ENCODE results near the gene ETV4. TPM values are rescaled to one million over a fixed set of nuclear protein-coding genes. Genes with fewer than 3 reads are reported as not detected.
A peak's percentile ranks its signal among the peaks of the same experiment; 100 is the strongest.

ETV4 gene
- total and polyA plus RNA-seq, 2 of the 13 experiments (the other 11 are each of a cell fraction or from before 2014, with no cell fraction given) = 128 to 330 TPM

GRCh38 chr17:43562679-43563599 lies 16.8 kb upstream of the ETV4 start (continued):
- TF ChIP-seq DZIP1 (CRISPR knock-in tag; IDR thresholded peaks at IDR 0.05) = no peak
- TF ChIP-seq DRAP1 (CRISPR knock-in tag; IDR thresholded peaks at IDR 0.05) = peak; percentile 34; the same call in 1 of the 2 replicates
- no peak for TF ChIP-seq DR1 (CRISPR knock-in tag; IDR thresholded peaks at IDR 0.05)
- TF ChIP-seq ZFP37 (CRISPR knock-in tag; IDR thresholded peaks at IDR 0.05; ENCODE audit: borderline replicate concordance) = no peak
- TF ChIP-seq MAZ (IDR thresholded peaks at IDR 0.05; ENCODE audit: borderline replicate concordance, low read depth, low read length) = no peak
- no peak; the same call in 1 of the 2 replicates for TF ChIP-seq MAZ (CRISPR knock-in tag; IDR thresholded peaks at IDR 0.05; ENCODE audit: low read depth)
- no peak for TF ChIP-seq ZNF784 (CRISPR knock-in tag; IDR thresholded peaks at IDR 0.05; ENCODE audit: borderline replicate concordance)
- no peak for TF ChIP-seq CBX5 (CRISPR knock-in tag; IDR thresholded peaks at IDR 0.05; ENCODE audit: borderline replicate concordance)
- no peak for TF ChIP-seq TIGD3 (CRISPR knock-in tag; IDR thresholded peaks at IDR 0.05; ENCODE audit: borderline replicate concordance)
- TF ChIP-seq ELF3 (CRISPR knock-in tag; IDR thresholded peaks at IDR 0.05) = no peak
- no peak for TF ChIP-seq TFE3 (CRISPR knock-in tag; IDR thresholded peaks at IDR 0.05)
- no peak for TF ChIP-seq ZNF552 (CRISPR knock-in tag; IDR thresholded peaks at IDR 0.05; ENCODE audit: borderline replicate concordance)
- no peak for TF ChIP-seq E2F5 (CRISPR knock-in tag; conservative IDR thresholded peaks at IDR 0.05)
- TF ChIP-seq ZNF782 (CRISPR knock-in tag; IDR thresholded peaks at IDR 0.05; ENCODE audit: borderline replicate concordance) = no peak
- no peak for TF ChIP-seq SRSF4 (IDR thresholded peaks at IDR 0.05; ENCODE audit: low read depth, low read length, poor library complexity, severe bottlenecking)
- no peak for TF ChIP-seq MLXIP (CRISPR knock-in tag; IDR thresholded peaks at IDR 0.05; ENCODE audit: borderline replicate concordance)
